Measurements from ENCODE around the gene ZIC5.

DNA sequence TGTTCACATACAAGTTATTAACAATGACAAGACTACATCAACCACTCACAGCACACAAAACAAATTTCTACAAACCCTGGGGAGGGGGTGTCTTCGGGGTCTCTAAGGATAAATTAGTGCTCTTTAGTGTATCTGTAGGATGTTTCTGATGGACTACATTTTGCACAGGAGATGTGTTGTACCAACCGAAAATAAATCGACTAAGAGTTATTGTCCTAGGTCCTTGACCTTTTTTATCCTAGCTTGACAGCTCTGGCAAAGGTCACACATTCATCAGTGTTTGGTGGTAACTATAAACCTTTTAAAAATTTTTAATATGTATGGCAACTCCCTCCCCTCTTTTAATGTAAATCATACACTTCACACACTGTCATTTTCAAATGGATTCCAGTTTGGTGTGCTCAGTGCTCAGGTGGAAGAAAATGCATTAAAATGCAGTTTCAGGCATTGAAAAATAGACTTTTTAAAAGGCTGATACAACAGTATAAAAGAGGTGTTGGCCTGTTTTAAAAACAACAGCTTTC, 7.7 kb downstream of the ZIC5 start:
- TF ChIP-seq YY1 (IDR thresholded peaks at IDR 0.05; ENCODE audit: insufficient read depth, insufficient read length) (no peak), SUZ12 (IDR thresholded peaks at IDR 0.05; ENCODE audit: extremely low read depth, insufficient read depth, insufficient read length) (no peak)
